Dedifferentiated amniotic fluid mesenchymal stem cell (primary cell): ENCODE data around the gene OSBPL10.
"Not testable (repeated sequence)": the region's sequence is repeated elsewhere in the genome, so short reads cannot be mapped to it uniquely, and the experiment has no call there.

Experiments
- DNase-seq: peaks from one replicate; pipeline ENCODE4 v3.0.0-alpha.2; 2016; ENCODE audit errors: extremely low spot score

Gene OSBPL10

GRCh38 chr3:31981206-31982181, at the start of gene OSBPL10, which contains the start of gene ZNF860:
Gene OSBPL10 (minus strand): TSS chr3:31981262. CDS start chr3:31981179, 83 bp downstream.
Gene ZNF860 (plus strand): TSS chr3:31981750. CDS start chr3:31989080, 7,330 bp downstream.
- peak; percentile 87 for DNase-seq

GRCh38 chr3:32026593-32026992, 45.5 kb upstream of the OSBPL10 start:
- DNase-seq = no peak

- DNase-seq = no peak
Measured at GRCh38 chr3:32022947-32023346, 41.9 kb upstream of the OSBPL10 start.

GRCh38 chr3:32021748-32022147, 40.7 kb upstream of the OSBPL10 start:
- no peak for DNase-seq

DNA sequence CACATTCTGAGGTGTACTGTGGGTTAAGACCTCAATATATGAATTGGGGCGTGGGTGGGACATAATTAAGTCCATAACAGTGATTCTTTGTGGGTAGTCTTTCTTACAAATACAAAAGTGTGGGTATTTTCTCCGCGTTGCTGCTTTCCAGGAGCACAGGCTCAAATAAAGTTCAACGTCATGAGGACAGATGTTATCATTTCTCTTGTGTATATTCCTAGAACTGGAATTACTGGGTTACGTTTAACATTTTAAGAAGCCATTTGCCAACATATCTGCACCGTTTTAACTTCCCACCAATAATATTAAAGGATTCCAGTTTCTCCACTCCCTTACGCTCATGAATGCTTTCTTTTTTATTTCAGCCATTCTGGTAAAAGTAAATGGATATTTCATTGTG, 40.1 kb upstream of the OSBPL10 start:
- no peak for DNase-seq

GRCh38 chr3:32018757-32019564, 37.9 kb upstream of the OSBPL10 start:
- peak; percentile 64 for DNase-seq

- no peak for DNase-seq
Measured at GRCh38 chr3:32017286-32017685, 36.2 kb upstream of the OSBPL10 start.

DNA sequence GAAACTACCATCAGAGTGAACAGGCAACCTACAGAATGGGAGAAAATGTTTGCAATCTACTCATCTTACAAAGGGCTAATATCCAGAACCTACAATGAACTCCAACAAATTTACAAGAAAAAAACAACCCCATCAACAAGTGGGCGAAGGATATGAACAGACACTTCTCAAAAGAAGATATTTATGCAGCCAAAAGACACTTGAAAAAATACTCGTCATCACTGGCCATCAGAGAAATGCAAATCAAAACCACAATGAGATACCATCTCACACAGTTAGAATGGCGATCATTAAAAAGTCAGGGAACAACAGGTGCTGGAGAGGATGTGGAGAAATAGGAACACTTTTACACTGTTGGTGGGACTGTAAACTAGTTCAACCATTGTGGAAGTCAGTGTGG, 34.6 kb upstream of the OSBPL10 start:
- DNase-seq = not testable (repeated sequence)

DNA sequence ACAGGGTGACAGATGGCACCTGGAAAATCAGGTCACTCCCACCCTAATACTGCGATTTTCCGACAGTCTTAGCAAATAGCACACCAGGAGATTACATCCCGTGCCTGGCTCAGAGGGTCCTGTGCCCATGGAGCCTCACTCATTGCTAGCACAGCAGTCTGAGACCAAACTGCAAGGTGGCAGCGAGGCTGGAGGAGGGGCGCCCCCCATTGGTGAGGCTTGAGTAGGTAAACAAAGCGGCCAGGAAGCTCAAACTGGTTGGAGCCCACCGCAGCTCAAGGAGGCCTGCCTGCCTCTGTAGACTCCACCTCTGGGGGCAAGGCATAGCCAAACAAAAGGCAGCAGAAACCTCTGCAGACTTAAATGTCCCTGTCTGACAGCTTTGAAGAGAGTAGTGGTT, 29.6 kb upstream of the OSBPL10 start:
- not testable (repeated sequence) for DNase-seq

DNA sequence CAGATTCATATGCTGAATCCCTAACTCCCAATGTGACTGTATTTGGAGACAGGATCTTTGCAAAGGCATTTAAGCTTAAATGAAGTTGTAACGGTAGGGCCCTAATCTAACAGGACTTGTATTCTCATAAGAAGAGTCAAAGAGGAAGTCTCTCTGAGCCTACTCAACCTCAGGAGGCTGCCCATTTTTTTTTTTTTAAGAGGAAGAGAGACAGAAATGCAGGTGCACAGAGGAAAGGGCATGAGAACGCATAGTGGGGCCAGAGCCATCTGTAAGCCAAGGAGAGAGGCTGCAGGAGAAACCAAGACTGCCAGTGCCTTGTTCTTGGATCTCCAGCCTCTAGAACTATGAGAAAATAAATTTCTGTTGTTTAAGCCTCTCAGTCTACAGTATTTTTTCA, 28.9 kb upstream of the OSBPL10 start:
- DNase-seq = no peak

GRCh38 chr3:32009101-32009500, 28.0 kb upstream of the OSBPL10 start:
- no peak for DNase-seq

DNA sequence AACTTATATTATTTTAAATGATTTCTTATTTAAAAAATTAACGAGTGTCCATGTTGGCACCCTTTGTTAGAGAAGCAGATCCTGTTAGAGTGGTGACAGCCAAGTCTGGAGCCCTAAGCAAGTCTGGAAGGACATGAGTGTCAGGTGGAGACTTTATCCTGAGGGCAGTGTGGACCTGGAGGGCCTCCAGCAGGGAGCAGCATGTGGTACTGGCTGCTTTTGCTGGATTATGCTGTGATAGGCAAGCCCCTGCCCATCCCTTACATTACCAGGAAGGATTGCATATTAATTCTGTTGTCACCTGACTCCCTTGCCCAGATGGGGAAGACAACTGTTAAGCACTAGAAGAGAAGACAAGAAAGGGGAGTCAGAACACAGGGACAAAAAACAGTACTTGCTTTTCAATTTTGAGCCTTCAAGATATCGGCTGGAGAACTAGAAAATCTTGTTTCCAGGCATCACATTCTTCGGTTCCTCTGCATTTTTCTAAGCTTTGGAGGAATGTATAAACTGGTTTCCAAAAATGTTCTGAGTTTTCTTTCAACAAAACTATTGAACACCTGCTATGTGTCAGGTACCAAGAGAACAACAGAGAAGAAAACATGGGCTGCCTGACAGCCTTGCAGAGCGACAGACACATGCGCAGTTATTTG, 23.2 kb upstream of the OSBPL10 start:
- no peak for DNase-seq

GRCh38 chr3:32003380-32003779, 22.3 kb upstream of the OSBPL10 start:
- no peak for DNase-seq

DNA sequence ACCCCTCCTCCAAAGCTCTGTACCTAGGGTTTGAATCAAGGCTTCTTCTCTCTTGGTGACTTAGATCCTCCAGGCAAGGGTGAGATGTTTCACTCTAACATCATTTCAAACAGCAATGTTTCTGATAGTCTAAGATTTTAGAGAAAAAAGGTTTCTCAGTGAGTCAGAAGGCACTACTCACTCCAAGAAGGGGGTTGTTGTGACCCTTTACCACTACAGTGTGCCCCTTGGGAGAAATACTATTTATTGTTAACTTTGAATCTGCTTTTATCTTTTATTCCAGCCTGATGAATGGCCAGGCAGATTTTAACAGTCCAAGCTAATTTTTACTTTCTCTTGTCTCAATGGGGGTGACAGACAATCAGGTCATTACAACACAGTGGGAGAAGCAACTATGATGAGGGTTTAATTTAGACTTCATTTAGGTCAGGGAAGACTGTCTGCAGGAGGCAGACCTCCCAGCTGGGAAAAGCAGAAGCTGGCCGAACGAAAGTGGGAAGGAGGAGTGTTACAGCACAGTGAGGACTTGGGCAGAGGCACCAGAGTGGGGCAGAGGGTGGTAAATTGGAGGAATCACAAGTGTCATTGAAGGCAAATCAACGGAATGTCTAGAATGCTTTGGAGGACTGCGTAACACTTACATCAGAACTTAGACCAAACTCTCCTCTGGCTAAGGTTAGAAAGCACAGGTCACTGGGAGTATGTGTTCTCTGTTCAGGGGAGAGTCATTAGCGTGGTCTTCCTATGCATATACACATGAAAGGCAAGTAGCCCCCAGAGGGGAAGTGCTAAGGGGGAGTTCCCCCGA, 21.7 kb upstream of the OSBPL10 start:
- no peak for DNase-seq

DNA sequence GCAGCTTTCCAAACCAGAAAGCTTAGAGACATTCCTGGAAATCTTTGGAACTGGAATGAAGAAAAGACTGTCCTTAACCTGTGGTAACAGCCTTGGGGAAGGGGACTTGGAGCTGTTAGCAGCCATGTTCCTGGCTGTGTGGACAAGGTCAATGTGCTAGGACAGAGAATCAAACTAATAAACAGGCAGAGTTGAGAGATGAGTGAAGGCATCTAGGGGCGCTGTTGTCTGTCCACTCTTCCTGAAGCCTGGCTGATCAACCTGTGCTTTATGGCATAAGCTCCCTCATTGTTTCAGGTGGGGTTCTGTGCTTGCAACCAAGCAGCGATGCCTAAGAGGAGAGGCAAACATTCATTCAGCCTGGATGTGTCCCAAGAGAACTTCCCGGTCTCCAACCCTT, 19.8 kb upstream of the OSBPL10 start:
- no peak for DNase-seq

- DNase-seq = no peak
Measured at GRCh38 chr3:31999907-32000439, 18.9 kb upstream of the OSBPL10 start.

DNA sequence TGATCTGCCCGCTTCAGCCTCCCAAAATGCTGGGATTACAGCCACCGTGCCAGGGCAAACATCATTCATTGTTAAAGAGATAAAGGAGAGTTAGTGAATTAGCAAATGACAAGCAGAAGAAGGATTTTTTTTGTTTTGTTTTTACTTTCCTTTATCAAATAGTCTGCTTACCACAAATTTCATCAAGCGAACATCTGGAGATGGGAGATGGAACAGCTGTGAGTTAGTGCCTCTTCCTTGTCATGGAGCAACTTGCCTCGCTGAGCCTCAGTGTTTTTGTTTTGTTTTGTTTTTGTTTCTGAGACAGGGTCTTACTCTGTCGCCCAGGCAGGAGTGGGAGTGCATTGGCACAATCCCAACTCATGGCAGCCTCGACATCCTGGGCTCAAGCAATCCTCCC, 16.4 kb upstream of the OSBPL10 start:
- DNase-seq = no peak

GRCh38 chr3:31996195-31996594, 15.1 kb upstream of the OSBPL10 start:
- no peak for DNase-seq

- not testable (repeated sequence) for DNase-seq
Measured at GRCh38 chr3:31995026-31995425, 14.0 kb upstream of the OSBPL10 start.

GRCh38 chr3:31993843-31994242, 12.8 kb upstream of the OSBPL10 start:
- no peak for DNase-seq

- DNase-seq = not testable (repeated sequence)
Measured at GRCh38 chr3:31992995-31993394, 11.9 kb upstream of the OSBPL10 start.
